ENCODE data around the gene DIAPH3.
A peak's percentile ranks its signal among the peaks of the same experiment; 100 is the strongest.

- TF ChIP-seq CTCF (IDR thresholded peaks at IDR 0.05) (peak in 5 of 6 experiments; percentile 16 to 65 (median 62)), POLR2A (IDR thresholded peaks at IDR 0.05) (no peak)
Measured at GRCh38 chr13:59680429-59681024, 483.2 kb downstream of the DIAPH3 start.
